ENCODE data around the gene KRTAP21-1. TPM values are rescaled to one million over a fixed set of nuclear protein-coding genes. Genes with fewer than 3 reads are reported as not detected.

Gene KRTAP21-1
- total and polyA plus RNA-seq, 9 of the 15 experiments (the other 6 are each of a cell fraction or from before 2014, with no cell fraction given): not detected

GRCh38 chr21:30713766-30714165, 41.5 kb downstream of the KRTAP21-1 start:
- Histone ChIP-seq H2AFZ (ENCODE audit: low read depth, low read length) (no peak overlapping the region), H3K4me1 (replicated peaks in 1 of 2; ENCODE audit: control insufficient read depth in 2 of 2, insufficient read depth in 2 of 2, low read length in 2 of 2) (no peaks in the 10 kb centered on the region), H3K27ac (ENCODE audit: extremely low read depth, low read depth, low read length) (no peak overlapping the region), H4K20me1 (replicated peaks; ENCODE audit: control insufficient read depth, insufficient read depth, low read length) (no peaks in the 10 kb centered on the region), H3K4me2 (ENCODE audit: insufficient read depth, low read length) (no peak overlapping the region), H3K9me3 (replicated peaks; ENCODE audit: control insufficient read depth, insufficient read depth, low read depth, low read length) (no peaks in the 10 kb centered on the region), H3K79me2 (ENCODE audit: control insufficient read depth, insufficient read depth, low read length) (no peaks in the 10 kb centered on the region), H3K27me3 (ENCODE audit: control insufficient read depth in 2 of 2, insufficient read depth in 2 of 2, low read length in 2 of 2) (no peaks in the 10 kb centered on the region), H3K36me3 (ENCODE audit: control insufficient read depth, insufficient read depth, low read length) (no peaks in the 10 kb centered on the region), H3K4me3 (no peak overlapping the region), H3K9me1 (ENCODE audit: control insufficient read depth, insufficient read depth, low read length) (no peaks in the 10 kb centered on the region), H3K9ac (ENCODE audit: insufficient read depth in 1 of 2, low read depth in 2 of 2, low read length in 2 of 2) (no peak overlapping the region)
- FAIRE-seq (no peak), DNase-seq (ENCODE audit: extremely low read depth in 1 of 4, low spot score in 3 of 4) (no peak), ATAC-seq (no peak)
- no peak for TF ChIP-seq POLR2G (IDR thresholded peaks at IDR 0.05; ENCODE audit: low read depth, low read length)
- no peak for TF ChIP-seq SRSF1 (IDR thresholded peaks at IDR 0.05; ENCODE audit: low read depth, low read length)
- TF ChIP-seq FOS (IDR thresholded peaks at IDR 0.05; ENCODE audit: extremely low read depth, insufficient read length): no peak
- CTCF ChIA-PET (ENCODE audit: low intra/inter-chr PET ratio): no interaction called here
- no TSS peak for BruUV-seq (replicated peaks)
- POLR2A ChIA-PET: no interaction called here
- intact Hi-C loops (cut with micrococcal nuclease): no loop called here
- WGBS (ENCODE audit: insufficient coverage, low coverage, missing lambda C conversion rate): 5% methylated on average over 3 of the region's 3 CpGs
- in situ Hi-C loops (cut with MboI): no loop called here

- H3K27ac ChIP-seq (ENCODE audit: extremely low read depth, low read depth, low read length): no peak overlapping the region
- H3K36me3 ChIP-seq (ENCODE audit: control insufficient read depth, insufficient read depth, low read length): no peaks in the 10 kb centered on the region
- no peak overlapping the region for H2AFZ ChIP-seq (ENCODE audit: low read depth, low read length)
- no peaks in the 10 kb centered on the region for H3K79me2 ChIP-seq (ENCODE audit: control insufficient read depth, insufficient read depth, low read length)
- H3K4me3 ChIP-seq: no peak overlapping the region
- H3K9ac ChIP-seq (ENCODE audit: insufficient read depth in 1 of 2, low read depth in 2 of 2, low read length in 2 of 2): no peak overlapping the region
- H3K9me3 ChIP-seq (replicated peaks; ENCODE audit: control insufficient read depth, insufficient read depth, low read depth, low read length): no peaks in the 10 kb centered on the region; the same call in 1 of the 2 replicates
- DNase-seq (ENCODE audit: extremely low read depth in 1 of 4, low spot score in 3 of 4) (no peak), FAIRE-seq (no peak), ATAC-seq (no peak)
- no peak overlapping the region for H3K4me2 ChIP-seq (ENCODE audit: insufficient read depth, low read length)
- ChIA-PET POLR2A (no interaction called here), CTCF (ENCODE audit: low intra/inter-chr PET ratio) (no interaction called here)
- H3K27me3 ChIP-seq (ENCODE audit: control insufficient read depth in 2 of 2, insufficient read depth in 2 of 2, low read length in 2 of 2): no peaks in the 10 kb centered on the region
- H3K9me1 ChIP-seq (ENCODE audit: control insufficient read depth, insufficient read depth, low read length): no peaks in the 10 kb centered on the region
- intact Hi-C loops (cut with micrococcal nuclease) (no loop called here), in situ Hi-C loops (cut with MboI) (no loop called here)
- no peaks in the 10 kb centered on the region for H3K4me1 ChIP-seq (replicated peaks in 1 of 2; ENCODE audit: control insufficient read depth in 2 of 2, insufficient read depth in 2 of 2, low read length in 2 of 2)
- WGBS (ENCODE audit: insufficient coverage, low coverage, missing lambda C conversion rate): 0% methylated on average over 3 of the region's 3 CpGs
- no peaks in the 10 kb centered on the region for H4K20me1 ChIP-seq (replicated peaks; ENCODE audit: control insufficient read depth, insufficient read depth, low read length)
- BruUV-seq (replicated peaks): no TSS peak
- no peak for TF ChIP-seq ZFP1 (CRISPR knock-in tag; IDR thresholded peaks at IDR 0.05)
- TF ChIP-seq MTA3 (IDR thresholded peaks at IDR 0.05; ENCODE audit: borderline replicate concordance): no peak
- TF ChIP-seq SNIP1 (IDR thresholded peaks at IDR 0.05; ENCODE audit: low read depth): no peak
- TF ChIP-seq THRB (CRISPR knock-in tag; conservative IDR thresholded peaks at IDR 0.05): no peak
- no peak for TF ChIP-seq NFE2L1 (tag; IDR thresholded peaks at IDR 0.05; ENCODE audit: borderline replicate concordance, low read depth)
- no peak for TF ChIP-seq ZMIZ1 (IDR thresholded peaks at IDR 0.05; ENCODE audit: low read depth in 2 of 2, low read length in 2 of 2)
- TF ChIP-seq MEIS2 (IDR thresholded peaks at IDR 0.05; ENCODE audit: partially characterized antibody): no peak
These were observed 44.7 kb downstream of the KRTAP21-1 start for GRCh38 chr21:30710499-30710898.
